RWPE2 (cell line): Measurements from ENCODE around the gene SFSWAP.
A peak's percentile ranks its signal among the peaks of the same experiment; 100 is the strongest.
"Not testable (repeated sequence)": the region's sequence is repeated elsewhere in the genome, so short reads cannot be mapped to it uniquely, and the experiment has no call there.

Source experiments
- ATAC-seq: fragments of 200-7000 bp; cut with Tn5 transposase; 3 replicates; pipeline ENCODE4 v1.9.1; 2021; ENCODE audit warnings: low read depth
- DNase-seq: peaks from one replicate; pipeline ENCODE4 v3.0.0-alpha.2; 2020; ENCODE audit warnings: low spot score
- H3K27ac ChIP-seq: fragments of 450-650 bp; 2 replicates; pipeline ENCODE4 v1.5.1; 2017; ENCODE audit warnings: mild to moderate bottlenecking; ENCODE audit not compliant: poor library complexity, severe bottlenecking
- H3K27me3 ChIP-seq: fragments of 250-450 bp; sonication (Bioruptor Pico); 2 replicates; pipeline ENCODE4 v1.5.1; 2021; ENCODE audit warnings: mild to moderate bottlenecking, moderate library complexity; ENCODE audit not compliant: insufficient read depth, poor library complexity, severe bottlenecking
- H3K36me3 ChIP-seq: fragments of 250-450 bp; sonication (Bioruptor Pico); 2 replicates; pipeline ENCODE4 v1.5.1; 2020; ENCODE audit warnings: low read depth, mild to moderate bottlenecking, moderate library complexity
- H3K4me1 ChIP-seq: fragments of 250-450 bp; sonication (Bioruptor Pico); 2 replicates; pipeline ENCODE4 v1.5.1; 2021; ENCODE audit warnings: mild to moderate bottlenecking, moderate library complexity; ENCODE audit not compliant: insufficient read depth, poor library complexity, severe bottlenecking
- H3K4me3 ChIP-seq: fragments of 250-450 bp; sonication (Bioruptor Pico); 2 replicates; pipeline ENCODE4 v1.5.1; 2021; ENCODE audit warnings: mild to moderate bottlenecking, moderate library complexity; ENCODE audit not compliant: severe bottlenecking
- H3K9me3 ChIP-seq: fragments of 250-450 bp; sonication (Bioruptor Pico); 2 replicates; pipeline ENCODE4 v1.5.1; 2021; ENCODE audit warnings: mild to moderate bottlenecking, moderate library complexity; ENCODE audit not compliant: severe bottlenecking
- TF ChIP-seq, protein P1 (sequence below): fragments of 450-650 bp; IDR thresholded peaks from one replicate; pipeline ENCODE4 v1.5.1; 2017; ENCODE audit warnings: mild to moderate bottlenecking, moderate library complexity; ENCODE audit not compliant: poor library complexity, severe bottlenecking

SFSWAP gene

GRCh38 chr12:131673888-131674257, 37.0 kb upstream of the SFSWAP start:
- Histone ChIP-seq H3K4me1 (no peaks in the 10 kb centered on the region), H3K4me3 (no peak overlapping the region), H3K9me3 (no peaks in the 10 kb centered on the region), H3K27ac (no peak overlapping the region), H3K27me3 (peaks cover 9% of the 10 kb centered on the region), H3K36me3 (no peaks in the 10 kb centered on the region)
- ATAC-seq (peak; percentile 87), DNase-seq (no peak)
- TF ChIP-seq, protein P1, sequence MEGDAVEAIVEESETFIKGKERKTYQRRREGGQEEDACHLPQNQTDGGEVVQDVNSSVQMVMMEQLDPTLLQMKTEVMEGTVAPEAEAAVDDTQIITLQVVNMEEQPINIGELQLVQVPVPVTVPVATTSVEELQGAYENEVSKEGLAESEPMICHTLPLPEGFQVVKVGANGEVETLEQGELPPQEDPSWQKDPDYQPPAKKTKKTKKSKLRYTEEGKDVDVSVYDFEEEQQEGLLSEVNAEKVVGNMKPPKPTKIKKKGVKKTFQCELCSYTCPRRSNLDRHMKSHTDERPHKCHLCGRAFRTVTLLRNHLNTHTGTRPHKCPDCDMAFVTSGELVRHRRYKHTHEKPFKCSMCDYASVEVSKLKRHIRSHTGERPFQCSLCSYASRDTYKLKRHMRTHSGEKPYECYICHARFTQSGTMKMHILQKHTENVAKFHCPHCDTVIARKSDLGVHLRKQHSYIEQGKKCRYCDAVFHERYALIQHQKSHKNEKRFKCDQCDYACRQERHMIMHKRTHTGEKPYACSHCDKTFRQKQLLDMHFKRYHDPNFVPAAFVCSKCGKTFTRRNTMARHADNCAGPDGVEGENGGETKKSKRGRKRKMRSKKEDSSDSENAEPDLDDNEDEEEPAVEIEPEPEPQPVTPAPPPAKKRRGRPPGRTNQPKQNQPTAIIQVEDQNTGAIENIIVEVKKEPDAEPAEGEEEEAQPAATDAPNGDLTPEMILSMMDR, result no peak

DNA sequence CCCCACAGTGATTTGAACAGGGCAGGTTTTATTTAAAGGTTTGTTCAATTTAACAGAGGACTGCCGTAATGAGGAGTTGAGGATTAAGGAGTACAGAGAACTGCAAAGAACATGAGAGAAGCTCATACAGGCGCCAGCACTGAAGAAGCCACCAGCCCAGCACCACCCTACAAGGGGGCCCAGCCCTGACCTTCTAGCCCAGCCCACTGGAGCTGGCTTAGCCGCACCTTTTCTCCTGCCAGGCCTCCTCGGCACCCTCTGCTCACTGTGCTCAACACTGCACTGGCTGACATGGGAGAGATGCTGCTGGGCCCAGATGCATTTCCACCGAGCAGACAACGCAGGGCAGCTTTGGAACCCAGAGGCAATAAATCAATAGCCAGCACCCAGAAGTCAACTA, 36.5 kb upstream of the SFSWAP start:
- no peak overlapping the region for H3K4me3 ChIP-seq
- no peak for DNase-seq
- H3K27me3 ChIP-seq, result peaks cover 4% of the 10 kb centered on the region
- TF ChIP-seq, protein P1, result no peak
- no peaks in the 10 kb centered on the region for H3K9me3 ChIP-seq
- H3K27ac ChIP-seq, result no peak overlapping the region
- no peaks in the 10 kb centered on the region for H3K4me1 ChIP-seq
- H3K36me3 ChIP-seq, result no peaks in the 10 kb centered on the region
- no peak for ATAC-seq

DNA sequence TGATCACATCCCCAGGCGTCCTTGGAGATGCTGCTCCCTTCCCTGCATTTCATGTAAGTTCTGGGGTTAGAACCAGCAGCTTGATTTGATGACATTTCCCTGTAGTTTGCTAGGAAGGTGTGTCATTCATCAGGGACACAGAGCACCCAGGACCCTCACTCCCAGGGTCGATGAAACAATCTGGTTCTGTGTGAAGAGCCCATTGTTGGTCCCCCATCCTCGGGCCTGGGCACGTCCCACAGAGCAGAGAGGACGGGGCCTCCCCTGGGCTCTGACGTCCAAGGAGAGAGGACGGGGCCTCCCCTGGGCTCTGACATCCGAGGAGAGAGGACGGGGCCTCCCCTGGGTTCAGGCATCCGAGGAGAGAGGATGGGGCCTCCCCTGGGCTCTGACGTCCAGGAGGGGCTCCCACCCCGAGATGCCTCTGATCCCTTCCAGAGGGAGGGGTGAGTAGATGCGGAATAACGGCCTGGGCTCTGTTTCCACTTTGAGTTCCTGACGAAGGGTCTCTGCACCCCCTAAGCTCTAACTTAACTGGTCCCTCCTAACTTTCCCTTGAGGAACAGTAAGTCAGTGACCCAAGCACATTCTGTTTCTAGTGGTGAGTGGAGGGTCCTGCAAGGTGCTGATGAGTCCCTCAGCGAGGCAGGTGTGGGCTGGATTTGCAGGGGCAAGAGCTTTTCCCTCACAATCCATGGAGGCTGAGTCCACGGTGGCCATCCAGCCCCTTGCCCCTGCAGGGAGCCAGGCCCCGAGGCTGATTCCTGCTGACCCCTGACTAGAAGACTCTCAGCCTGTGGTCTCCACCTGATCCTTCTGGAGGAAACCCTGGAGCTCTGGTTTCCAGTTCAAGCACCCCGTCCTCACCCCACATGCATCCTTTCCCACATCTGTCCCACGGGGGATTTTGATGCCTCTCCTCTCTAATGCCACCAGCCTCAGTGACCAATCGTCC, 35.5 kb upstream of the SFSWAP start:
- Histone ChIP-seq H3K4me1 (no peaks in the 10 kb centered on the region), H3K36me3 (no peaks in the 10 kb centered on the region), H3K27ac (no peak overlapping the region), H3K27me3 (no peaks in the 10 kb centered on the region), H3K4me3 (no peak overlapping the region), H3K9me3 (no peaks in the 10 kb centered on the region)
- no peak for ATAC-seq
- TF ChIP-seq, protein P1, result no peak
- no peak for DNase-seq

DNA sequence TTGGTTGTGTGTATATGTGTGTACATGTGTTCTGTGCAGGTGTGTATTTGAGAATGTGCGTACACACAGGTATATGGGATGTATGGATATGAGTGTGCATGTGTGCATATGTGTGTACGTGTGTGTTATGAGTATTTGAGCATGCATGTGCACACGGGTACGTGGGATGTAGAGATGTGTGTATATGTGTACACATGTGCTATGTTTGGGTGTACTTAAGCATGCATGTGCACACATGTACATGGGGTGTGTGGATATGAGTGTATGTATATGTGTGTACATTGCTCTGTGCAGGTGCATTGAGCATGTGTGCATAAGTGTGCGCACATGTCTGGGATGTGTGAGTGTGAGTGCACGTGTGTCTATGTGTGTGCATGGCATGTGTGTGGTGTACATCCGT, 34.3 kb upstream of the SFSWAP start:
- no peaks in the 10 kb centered on the region for H3K27me3 ChIP-seq

DNA sequence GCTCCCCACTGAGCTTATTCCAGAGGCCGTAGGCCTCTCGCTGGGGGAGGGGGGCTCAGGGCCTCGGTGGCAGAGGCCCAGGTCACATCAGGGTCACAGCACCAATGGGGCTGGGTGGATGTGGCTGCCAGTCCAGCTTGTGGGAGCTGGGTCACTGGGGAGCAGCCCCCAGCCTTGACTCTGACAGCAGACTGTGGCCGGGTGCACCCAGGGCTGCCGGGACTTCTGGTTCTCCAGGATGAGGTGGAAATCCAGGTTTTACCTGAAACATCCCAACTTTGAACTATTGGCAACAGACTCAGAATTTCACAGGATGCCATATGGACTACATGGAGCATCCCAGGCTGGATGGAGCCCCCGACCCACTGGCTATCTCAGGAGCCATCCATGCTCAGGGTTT, 33.8 kb upstream of the SFSWAP start:
- not testable (repeated sequence) for H3K36me3 ChIP-seq, ATAC-seq, DNase-seq, H3K4me3 ChIP-seq, H3K4me1 ChIP-seq, H3K27ac ChIP-seq, H3K27me3 ChIP-seq, H3K9me3 ChIP-seq

More for the DNA sequence above, 34.3 kb upstream of the SFSWAP start:
- H3K27ac ChIP-seq, result no peak overlapping the region
- H3K4me1 ChIP-seq, result no peaks in the 10 kb centered on the region
- H3K4me3 ChIP-seq, result no peak overlapping the region
- no peaks in the 10 kb centered on the region for H3K9me3 ChIP-seq
- DNase-seq, result no peak
- TF ChIP-seq, protein P1, result no peak
- no peaks in the 10 kb centered on the region for H3K36me3 ChIP-seq
- ATAC-seq, result no peak
